ENCODE results near the gene APEX1.
A peak's percentile ranks its signal among the peaks of the same experiment; 100 is the strongest.

Gene APEX1

GRCh38 chr14:20455355-20456300, 602 bp downstream of the APEX1 start:
- H3K4me3 ChIP-seq (ENCODE audit: low read depth, low read length): peak overlapping the region; percentile 92
- TF ChIP-seq, protein P1, sequence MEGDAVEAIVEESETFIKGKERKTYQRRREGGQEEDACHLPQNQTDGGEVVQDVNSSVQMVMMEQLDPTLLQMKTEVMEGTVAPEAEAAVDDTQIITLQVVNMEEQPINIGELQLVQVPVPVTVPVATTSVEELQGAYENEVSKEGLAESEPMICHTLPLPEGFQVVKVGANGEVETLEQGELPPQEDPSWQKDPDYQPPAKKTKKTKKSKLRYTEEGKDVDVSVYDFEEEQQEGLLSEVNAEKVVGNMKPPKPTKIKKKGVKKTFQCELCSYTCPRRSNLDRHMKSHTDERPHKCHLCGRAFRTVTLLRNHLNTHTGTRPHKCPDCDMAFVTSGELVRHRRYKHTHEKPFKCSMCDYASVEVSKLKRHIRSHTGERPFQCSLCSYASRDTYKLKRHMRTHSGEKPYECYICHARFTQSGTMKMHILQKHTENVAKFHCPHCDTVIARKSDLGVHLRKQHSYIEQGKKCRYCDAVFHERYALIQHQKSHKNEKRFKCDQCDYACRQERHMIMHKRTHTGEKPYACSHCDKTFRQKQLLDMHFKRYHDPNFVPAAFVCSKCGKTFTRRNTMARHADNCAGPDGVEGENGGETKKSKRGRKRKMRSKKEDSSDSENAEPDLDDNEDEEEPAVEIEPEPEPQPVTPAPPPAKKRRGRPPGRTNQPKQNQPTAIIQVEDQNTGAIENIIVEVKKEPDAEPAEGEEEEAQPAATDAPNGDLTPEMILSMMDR (IDR thresholded peaks at IDR 0.05; ENCODE audit: low read depth, low read length): no peak

GRCh38 chr14:20456971-20457370, 1.9 kb downstream of the APEX1 start:
- H3K4me3 ChIP-seq (ENCODE audit: low read depth, low read length): no peak overlapping the region
- TF ChIP-seq, protein P1 (IDR thresholded peaks at IDR 0.05; ENCODE audit: low read depth, low read length): no peak

GRCh38 chr14:20458031-20458789, 3.2 kb downstream of the APEX1 start:
- H3K4me3 ChIP-seq (ENCODE audit: low read depth, low read length): no peak overlapping the region
- TF ChIP-seq, protein P1 (IDR thresholded peaks at IDR 0.05; ENCODE audit: low read depth, low read length): no peak

DNA sequence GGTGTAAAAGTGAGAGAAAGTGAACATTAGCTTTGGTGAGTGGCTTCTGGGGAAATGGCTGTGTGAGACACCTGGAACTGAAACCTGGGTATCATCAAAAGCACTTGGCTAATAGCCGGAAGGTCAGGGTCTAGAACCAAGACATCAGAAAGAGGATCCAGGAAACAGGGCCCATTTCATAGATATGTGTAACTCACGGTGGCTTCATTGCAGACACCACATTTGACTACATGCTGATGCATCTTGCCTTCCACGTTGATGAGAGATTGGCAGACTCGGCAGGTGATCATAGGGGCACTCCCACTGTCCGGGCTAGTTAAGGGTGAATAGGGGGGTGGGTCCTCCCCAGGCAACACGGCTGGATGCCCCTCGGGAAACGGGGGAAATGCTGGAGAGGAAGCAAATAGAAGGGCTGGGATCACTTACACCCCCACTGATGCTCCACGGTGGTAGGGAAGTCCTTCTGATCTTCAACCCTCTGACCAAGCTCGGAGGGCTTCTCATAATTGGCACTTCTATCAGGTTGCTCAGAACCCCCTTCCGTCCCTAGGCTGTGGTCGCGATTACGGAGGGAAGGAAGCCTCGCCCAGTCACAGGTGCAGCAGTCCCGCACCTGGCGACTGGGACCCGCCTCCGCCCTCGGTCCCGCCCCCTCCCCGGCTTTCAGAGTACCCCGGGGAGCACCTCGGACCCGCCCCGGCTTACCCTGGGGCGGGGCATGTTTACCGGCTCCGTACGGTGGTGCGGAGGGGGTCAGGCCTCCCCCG, 5.6 kb downstream of the APEX1 start:
- peak overlapping the region; percentile 94 for H3K4me3 ChIP-seq (ENCODE audit: low read depth, low read length)
- TF ChIP-seq, protein P1 (IDR thresholded peaks at IDR 0.05; ENCODE audit: low read depth, low read length): no peak

- H3K4me3 ChIP-seq (ENCODE audit: low read depth, low read length): peak within 1 kb of the TSS; percentile 94
- TF ChIP-seq, protein P1 (IDR thresholded peaks at IDR 0.05; ENCODE audit: low read depth, low read length): no peak
Observed at GRCh38 chr14:20461225-20462141, 6.5 kb downstream of the APEX1 start, which contains the start of gene PIP4P1. TSS of gene PIP4P1 (minus strand) at chr14:20461434. CDS start at chr14:20461325, 109 bp downstream.

DNA sequence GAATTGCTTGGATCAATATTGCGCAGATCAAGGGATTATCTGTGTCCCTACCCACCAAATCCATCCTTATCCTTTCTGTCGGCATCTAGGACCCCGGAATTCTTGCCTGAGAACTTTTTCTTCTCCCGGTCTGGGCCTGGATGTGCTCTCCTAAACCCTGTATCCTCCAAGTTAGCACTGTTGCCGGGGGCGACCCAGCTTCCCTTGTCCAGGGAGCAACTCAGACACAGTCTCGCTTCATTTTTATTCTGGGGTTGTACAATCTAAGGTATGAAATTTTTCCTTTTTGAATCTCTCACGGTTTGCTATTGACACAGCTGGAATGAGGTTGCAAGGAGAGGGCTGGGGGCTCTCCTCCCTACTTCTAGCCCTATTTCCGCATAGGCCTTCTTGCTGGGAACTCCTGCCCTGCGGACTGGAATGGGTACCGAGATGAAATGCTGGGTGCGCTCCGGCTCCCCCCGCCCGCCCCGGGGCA, 13.8 kb downstream of the APEX1 start:
- TF ChIP-seq, protein P1 (IDR thresholded peaks at IDR 0.05; ENCODE audit: low read depth, low read length): no peak
- peak overlapping the region; percentile 81 for H3K4me3 ChIP-seq (ENCODE audit: low read depth, low read length)
